GM12878 (cell line): Measurements from ENCODE around the gene TLCD2. TPM values are rescaled to one million over a fixed set of nuclear protein-coding genes. Genes with fewer than 3 reads are reported as not detected.
"Not testable (repeated sequence)": the region's sequence is repeated elsewhere in the genome, so short reads cannot be mapped to it uniquely, and the experiment has no call there.

Experiments
- ATAC-seq: fragments of 200-7000 bp; cut with Tn5 transposase; 3 replicates; pipeline ENCODE4 v1.9.1; 2020; ENCODE audit warnings: mild to moderate bottlenecking, moderate library complexity
- BruUV-seq: library from RNA; stranded (reverse); fragments of 400-500 nt; replicated peaks from 2 replicates; lab custom pipeline; 2021; lab: Mats Ljungman, UMichigan
- CTCF ChIA-PET: fragments of 300-600 bp; sonication (Branson Sonifier 250); formaldehyde crosslinking; extraction: SDS; loops from one replicate; lab custom pipeline; 2021; ENCODE audit warnings: inconsistent platforms; lab: Yijun Ruan, JAX
- POLR2A ChIA-PET: fragments of 350-600 bp; formaldehyde crosslinking; extraction: SDS; loops from one replicate; lab custom pipeline; 2021; ENCODE audit warnings: inconsistent platforms; lab: Charles Lee
- RAD21 ChIA-PET: fragments of 300-600 bp; sonication (Branson Sonifier 250); formaldehyde crosslinking; loops from one replicate; lab custom pipeline; 2023; ENCODE audit warnings: antibody characterized with exemption; ENCODE audit not compliant: unreplicated experiment; lab: Charles Lee
- SMC1A ChIA-PET: fragments of 300-600 bp; sonication (Branson Sonifier 250); formaldehyde crosslinking; loops from one replicate; lab custom pipeline; 2023; ENCODE audit not compliant: unreplicated experiment, uncharacterized antibody; lab: Charles Lee
- DNase-seq: peaks from one replicate; pipeline ENCODE4 v3.0.0-alpha.2; 2011; ENCODE audit warnings: low read depth, low spot score
- FAIRE-seq: peaks from 3 replicates; lab custom pipeline; 2011; peaks lifted over from hg19 to GRCh38; lab: Jason Lieb, UNC
- H2AFZ ChIP-seq: 2 replicates; pipeline ENCODE4 v1.6.0; 2011; ENCODE audit warnings: low read depth, low read length, control low read depth; ENCODE audit not compliant: control insufficient read depth
- H3K27ac ChIP-seq: 2 replicates; pipeline ENCODE4 v1.5.1; 2011; ENCODE audit warnings: control low read depth; ENCODE audit not compliant: control insufficient read depth, insufficient read depth
- H3K27me3 ChIP-seq, 2 experiments: replicated peaks in 1 of 2; 2 replicates each; pipeline versions ENCODE4 v1.6.0 to v1.6.1; 2011; ENCODE audit warnings: low read length in 1 of 2; ENCODE audit not compliant: control insufficient read depth in 2 of 2, insufficient read depth in 2 of 2
- H3K36me3 ChIP-seq, 2 experiments: 2 replicates each; pipeline ENCODE4 v1.5.1; 2011; ENCODE audit warnings: low read length in 1 of 2; ENCODE audit not compliant: control insufficient read depth in 2 of 2, insufficient read depth in 2 of 2
- H3K4me1 ChIP-seq: 2 replicates; pipeline ENCODE4 v1.6.1; 2011; ENCODE audit warnings: mild to moderate bottlenecking, low read length, moderate library complexity, mixed read lengths; ENCODE audit not compliant: control insufficient read depth, insufficient read depth
- H3K4me2 ChIP-seq: 2 replicates; pipeline ENCODE4 v1.6.0; 2011; ENCODE audit warnings: control low read depth; ENCODE audit not compliant: control insufficient read depth, insufficient read depth
- H3K4me3 ChIP-seq: fragments of 200-600 bp; sonication (generic); 2 replicates; pipeline ENCODE4 v1.5.1; 2016
- H3K79me2 ChIP-seq: 2 replicates; pipeline ENCODE4 v1.6.0; 2011; ENCODE audit warnings: low read length; ENCODE audit not compliant: control insufficient read depth, insufficient read depth
- H3K9ac ChIP-seq: 2 replicates; pipeline ENCODE4 v1.8.0; 2011; ENCODE audit warnings: low read length, control low read depth, mixed read lengths; ENCODE audit not compliant: control insufficient read depth, insufficient read depth
- H3K9me3 ChIP-seq: replicated peaks from 3 replicates; pipeline ENCODE4 v1.5.1; 2011; ENCODE audit warnings: mild to moderate bottlenecking, low read length; ENCODE audit not compliant: control insufficient read depth, insufficient read depth
- H4K20me1 ChIP-seq: 2 replicates; pipeline ENCODE4 v1.6.0; 2011; ENCODE audit not compliant: control insufficient read depth, insufficient read depth
- CEBPB ChIP-seq, 2 experiments: fragments of 150-350 bp in 1 of 2; IDR thresholded peaks; 2 replicates each; pipeline ENCODE4 v1.6.1; 2012 to 2014; ENCODE audit warnings: low read depth in 2 of 2, low read length in 2 of 2, borderline replicate concordance in 1 of 2, inconsistent platforms in 1 of 2
- REST ChIP-seq: IDR thresholded peaks from 2 replicates; pipeline ENCODE4 v1.6.1; 2012; ENCODE audit warnings: mild to moderate bottlenecking, low read depth, low read length
- WGBS: methylation state at CpG from one replicate; pipeline ENCODE4 v1.1.6; 2016; ENCODE audit warnings: low lambda C conversion rate; ENCODE audit not compliant: insufficient replicate concordance, insufficient coverage; ENCODE audit errors: missing lambda C conversion rate; 5-methylcytosine and 5-hydroxymethylcytosine counted together
- in situ Hi-C: fragments of 300-500 bp; cut with MboI; formaldehyde crosslinking; loops from 9 replicates; pipeline ENCODE4 v1.14.3; 2018; ENCODE audit warnings: mixed read lengths
- intact Hi-C: fragments of 100-400 bp; cut with micrococcal nuclease; formaldehyde crosslinking; loops from one replicate; pipeline ENCODE4 v1.14.2; 2022; ENCODE audit not compliant: unreplicated experiment
- polyA plus RNA-seq, 11 experiments: library from polyadenylated mRNA; depleted of rRNA in 4 of 11; unstranded in 6 of 11; stranded (reverse) in 5 of 11; fragments of >200 nt; fragmentation: Nextera tagmentation in 4 of 11; fragmentation: Illumina TruSeq in 1 of 11; extraction: Ambion mirVana in 4 of 11; extraction: Trizol in 1 of 11; gene quantifications; 1 replicate in 1 of 11; 2 replicates in 10 of 11; pipeline versions ENCODE4 v1.2.1 to v1.2.3, GENCODE V29; 2011 to 2016; ENCODE audit warnings: inconsistent platforms in 2 of 11, missing spikeins in 2 of 11, low read depth in 1 of 11
- total RNA-seq, 4 experiments: library from RNA; depleted of rRNA in 3 of 4; stranded (reverse); fragments of >200 nt in 3 of 4; fragmentation: Illumina TruSeq in 1 of 4; extraction: Trizol in 1 of 4; gene quantifications; 2 replicates each; pipeline versions ENCODE4 v1.2.1 to v1.2.3, GENCODE V29; 2013 to 2021

TLCD2 gene
- total and polyA plus RNA-seq, 10 of the 15 experiments (the other 5 are each of a cell fraction or from before 2014, with no cell fraction given), result 0.02 to 0.15 (median 0.05) TPM; not detected in 2

- TF ChIP-seq REST (no peak), CEBPB (IDR thresholded peaks at IDR 0.05; ENCODE audit: borderline replicate concordance in 1 of 2, low read depth in 2 of 2, low read length in 2 of 2) (no peak)
- TF ChIP-seq, all 136 proteins: peak for 0
These were observed 7.1 kb downstream of the TLCD2 start (continued) for GRCh38 chr17:1703063-1703462.

GRCh38 chr17:1699891-1700290 lies 10.3 kb downstream of the TLCD2 start:
- H4K20me1 ChIP-seq, H3K36me3 ChIP-seq, H3K4me1 ChIP-seq, H3K79me2 ChIP-seq, RAD21 ChIA-PET, H2AFZ ChIP-seq, H3K9ac ChIP-seq, H3K27ac ChIP-seq, intact Hi-C loops, ATAC-seq, FAIRE-seq, H3K4me3 ChIP-seq, BruUV-seq, H3K27me3 ChIP-seq, DNase-seq, H3K4me2 ChIP-seq, POLR2A ChIA-PET, SMC1A ChIA-PET, in situ Hi-C loops, H3K9me3 ChIP-seq: not testable (repeated sequence)
- CTCF ChIA-PET, result interaction anchor here (1.3 kb wide), 1 partner anchor 31 kb away, joined by 4 read pairs; no protein-coding TSS in a partner anchor
- 51% methylated on average over 5 of the region's 5 CpGs for WGBS
